HG02798 (cell line): ENCODE data around the gene MED8.
"Not testable (repeated sequence)": the region's sequence is repeated elsewhere in the genome, so short reads cannot be mapped to it uniquely, and the experiment has no call there.

Source experiments
- ATAC-seq: cut with Tn5 transposase; IDR thresholded peaks from one replicate; pipeline ENCODE4 v1.9.1; 2021; ENCODE audit warnings: mild to moderate bottlenecking; ENCODE audit not compliant: unreplicated experiment, poor library complexity

The MED8 gene

GRCh38 chr1:43387976-43388599, 1.5 kb downstream of the MED8 start:
- no peak for ATAC-seq

- ATAC-seq: no peak
These were observed 2.9 kb downstream of the MED8 start for GRCh38 chr1:43386676-43387075.

- ATAC-seq: no peak
These were observed 6.2 kb downstream of the MED8 start for GRCh38 chr1:43383449-43383848.

- no peak for ATAC-seq
These were observed 7.4 kb downstream of the MED8 start for GRCh38 chr1:43382027-43382779.

GRCh38 chr1:43381612-43382011, 8.0 kb downstream of the MED8 start:
- no peak for ATAC-seq

- ATAC-seq: no peak
These were observed 10.1 kb downstream of the MED8 start for GRCh38 chr1:43379476-43379875.

GRCh38 chr1:43377831-43378230, 11.8 kb downstream of the MED8 start:
- no peak for ATAC-seq

GRCh38 chr1:43376723-43377235, 12.8 kb downstream of the MED8 start:
- no peak for ATAC-seq

GRCh38 chr1:43373066-43373940, 16.3 kb downstream of the MED8 start:
- no peak for ATAC-seq

GRCh38 chr1:43372172-43372571, 17.4 kb downstream of the MED8 start:
- ATAC-seq: no peak

GRCh38 chr1:43370564-43370963, 19.0 kb downstream of the MED8 start:
- ATAC-seq: no peak

- ATAC-seq: not testable (repeated sequence)
These were observed 19.8 kb downstream of the MED8 start for GRCh38 chr1:43369779-43370178.

- ATAC-seq: no peak
These were observed 21.0 kb downstream of the MED8 start for GRCh38 chr1:43368646-43369020.

GRCh38 chr1:43367904-43368645, 21.5 kb downstream of the MED8 start, which contains the start of gene ELOVL1:
Gene ELOVL1 (minus strand): TSS chr1:43368011. CDS start chr1:43365609, 2,402 bp downstream.
- peak; percentile 82 for ATAC-seq

- ATAC-seq: peak; percentile 50
These were observed 22.3 kb downstream of the MED8 start for GRCh38 chr1:43367026-43367903.

- no peak for ATAC-seq
These were observed 23.0 kb downstream of the MED8 start for GRCh38 chr1:43366601-43367025.

- no peak for ATAC-seq
These were observed 23.4 kb downstream of the MED8 start for GRCh38 chr1:43366179-43366578.

GRCh38 chr1:43365678-43366077, 23.9 kb downstream of the MED8 start:
- no peak for ATAC-seq

GRCh38 chr1:43363935-43364525, 25.6 kb downstream of the MED8 start:
- ATAC-seq: no peak
